ENCODE results near the gene FGFR1OP2.

DNA sequence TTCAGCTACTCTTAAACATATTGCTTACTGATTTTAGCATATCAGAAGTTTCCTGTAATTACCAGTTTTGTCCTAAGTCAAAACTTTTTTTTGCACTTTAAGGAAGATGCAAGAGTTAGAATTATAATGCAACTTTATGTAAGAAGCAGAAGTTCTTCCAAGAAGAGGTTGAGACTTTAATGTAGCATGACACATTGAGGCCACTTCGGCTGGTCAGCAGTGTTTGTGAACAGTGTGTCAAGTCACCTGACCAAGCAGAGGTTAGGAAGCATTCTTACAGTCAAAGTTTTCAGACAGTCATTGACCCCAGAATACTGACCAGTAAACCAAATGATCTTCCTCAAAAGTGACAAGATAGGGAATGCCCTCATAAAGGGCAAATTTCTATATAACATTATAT lies 15.2 kb downstream of the FGFR1OP2 start:
- TF ChIP-seq CTCF (IDR thresholded peaks at IDR 0.05) (no peak), POLR2A (IDR thresholded peaks at IDR 0.05) (no peak)

Measured in esophagus squamous epithelium (tissue), 4 donors.